ENCODE measurements around the gene LATS2.

The LATS2 gene

DNA sequence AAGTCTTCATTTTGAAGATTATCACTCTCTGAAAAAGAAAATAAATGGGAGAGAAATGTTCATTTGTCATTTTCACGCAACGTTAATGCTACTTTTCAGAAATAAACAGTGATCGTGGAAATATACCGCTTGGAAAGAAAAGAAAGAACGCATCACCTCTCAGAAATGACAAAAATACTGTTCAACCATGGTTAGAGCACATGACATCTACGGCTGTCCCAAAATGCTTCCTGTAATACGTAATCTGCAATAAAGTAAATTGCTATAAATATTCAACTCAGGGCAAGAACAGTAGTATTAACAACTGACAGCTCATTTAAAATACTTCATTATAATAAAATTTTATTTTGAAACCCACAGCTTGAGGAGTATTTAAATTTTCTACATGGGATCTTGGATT is 15.2 kb downstream of the LATS2 start:
- no peak for DNase-seq

DNA sequence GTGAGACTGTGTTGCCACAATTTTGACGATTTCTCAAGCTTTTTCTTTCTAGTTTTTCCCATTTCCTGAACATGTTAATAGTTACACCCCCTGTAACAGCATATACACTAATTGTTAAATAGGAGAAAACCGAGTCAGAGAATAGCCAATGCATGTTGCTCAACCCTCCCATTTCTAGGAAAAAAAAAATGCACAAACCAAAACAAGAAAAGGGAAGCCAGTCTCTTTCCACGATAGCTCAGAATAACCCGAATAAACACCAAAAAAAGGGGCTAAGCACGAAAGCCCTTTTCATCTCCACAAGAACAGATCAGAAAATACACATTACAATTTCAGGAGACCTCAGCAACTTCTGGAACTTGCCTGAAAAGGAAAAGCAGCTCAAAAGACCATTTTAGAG is 16.3 kb downstream of the LATS2 start:
- no peak for DNase-seq

GRCh38 chr13:21043898-21044297 is 17.5 kb downstream of the LATS2 start:
- DNase-seq, result no peak

DNA sequence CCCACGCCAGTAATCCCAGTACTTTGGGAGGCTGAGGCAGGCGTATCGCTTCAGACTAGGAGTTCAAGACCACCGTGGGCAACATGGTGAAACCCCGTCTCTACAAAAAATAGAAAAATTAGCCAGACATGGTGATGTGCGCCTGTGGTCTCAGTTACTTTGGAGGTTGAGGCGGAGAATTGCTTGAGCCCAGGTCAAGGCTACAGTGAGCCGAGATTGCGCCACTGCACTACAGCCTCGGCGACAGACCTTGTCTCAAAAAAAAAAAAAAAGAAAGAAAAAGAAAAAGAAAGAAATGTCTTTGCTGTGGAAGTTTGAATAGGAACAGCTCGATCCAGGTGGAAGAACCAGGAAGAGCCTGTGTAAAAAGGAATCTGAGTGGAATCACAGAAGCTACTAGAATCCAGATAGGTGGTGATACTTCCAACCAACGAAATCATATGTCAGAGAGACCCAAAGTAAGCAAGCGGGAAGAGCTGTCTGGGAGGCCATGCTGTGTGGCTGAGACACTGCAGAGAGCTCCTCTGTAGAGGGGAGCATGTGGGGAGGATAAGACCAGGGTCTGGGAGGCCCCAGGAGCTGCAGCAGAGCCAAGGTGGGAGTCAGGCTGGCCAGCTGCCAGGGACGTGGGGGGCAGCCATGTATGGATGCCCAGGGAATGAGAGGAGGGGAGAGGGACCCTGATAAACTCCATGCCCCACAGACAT is 21.1 kb downstream of the LATS2 start:
- DNase-seq, result no peak

DNA sequence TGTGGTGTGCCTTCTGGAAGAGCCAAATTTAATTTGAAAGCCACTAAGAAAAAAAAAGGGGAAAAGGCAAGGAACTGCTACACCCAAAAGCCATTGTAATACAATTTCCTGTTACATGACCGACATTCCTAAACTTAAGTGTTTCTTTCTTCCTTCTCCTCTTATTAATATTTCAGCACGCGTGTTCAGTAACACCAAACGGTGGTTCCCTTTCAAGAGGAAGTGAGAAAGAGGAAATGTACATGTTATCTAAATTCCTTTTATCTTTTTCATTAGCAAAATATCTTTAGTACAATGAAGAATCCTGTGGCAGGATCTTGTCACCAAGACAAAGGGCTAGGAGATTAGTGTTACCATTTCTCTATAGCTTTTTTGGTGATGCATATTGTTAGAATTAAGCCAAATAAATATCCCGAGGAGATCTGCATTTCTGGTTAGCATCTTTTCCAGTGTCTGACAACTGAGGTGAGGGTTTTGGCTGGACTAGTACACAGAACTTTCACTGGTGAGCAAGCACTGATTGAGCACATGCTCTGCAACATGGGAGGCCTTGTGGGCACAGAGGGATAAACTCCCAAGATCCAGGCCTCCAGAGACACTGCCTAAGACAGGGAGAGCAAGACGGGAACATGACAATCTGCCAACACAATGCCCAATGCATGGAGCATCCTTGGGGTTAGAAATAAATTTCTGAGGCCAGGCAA is 22.1 kb downstream of the LATS2 start:
- no peak for DNase-seq

- DNase-seq, result no peak
These were observed 23.7 kb downstream of the LATS2 start for GRCh38 chr13:21037656-21038055.

DNA sequence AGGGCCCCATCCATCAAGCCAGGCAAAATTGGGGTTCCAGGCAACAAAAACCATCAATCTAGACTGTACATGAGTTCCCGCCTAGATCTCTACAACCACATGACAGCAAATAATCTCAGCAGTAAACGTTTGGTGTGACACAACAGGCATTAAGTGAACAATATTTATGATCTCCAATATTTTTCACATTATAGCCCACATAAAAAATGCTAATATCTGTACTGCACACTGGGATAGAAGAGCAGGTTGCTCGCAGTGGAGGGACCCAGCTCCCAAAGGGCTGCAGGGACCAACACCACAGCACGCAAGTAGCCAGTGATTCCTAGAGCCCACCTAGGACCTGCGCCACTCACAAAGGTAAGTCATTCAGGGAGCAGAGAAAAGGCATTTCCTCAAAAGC is 25.9 kb downstream of the LATS2 start:
- no peak for DNase-seq

- DNase-seq, result no peak
These were observed 26.7 kb downstream of the LATS2 start for GRCh38 chr13:21034603-21035191.

GRCh38 chr13:21033856-21034602 is 27.4 kb downstream of the LATS2 start:
- DNase-seq, result no peak

DNA sequence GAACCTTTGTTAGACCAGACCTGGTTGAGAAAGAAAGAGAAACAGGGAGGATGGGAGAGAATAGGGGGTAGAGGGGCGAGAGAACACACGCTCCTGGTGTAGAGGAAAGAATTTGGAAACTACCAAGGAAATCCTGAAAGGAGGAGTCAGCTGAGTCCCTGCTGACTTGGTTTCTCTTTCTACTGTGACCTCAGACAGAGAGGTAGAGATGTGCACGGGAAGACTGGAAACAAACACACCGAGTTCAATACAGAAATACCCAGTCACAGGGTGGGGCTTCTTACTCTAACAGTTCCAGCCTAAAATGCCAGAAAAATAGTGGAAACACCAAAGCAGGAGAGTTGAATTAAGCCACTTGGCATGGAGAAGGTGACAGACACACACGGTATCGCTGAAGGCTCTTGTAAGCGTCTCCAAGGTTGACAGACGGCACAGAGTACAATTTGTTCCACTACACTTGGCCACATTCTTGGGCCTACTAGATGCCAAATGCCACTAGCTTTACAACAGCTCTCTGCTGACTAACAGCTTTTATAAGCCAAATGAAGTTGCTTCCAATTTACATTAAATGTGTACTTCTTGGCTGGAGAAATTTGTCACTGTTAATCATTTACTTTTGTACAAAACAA is 28.1 kb downstream of the LATS2 start:
- no peak for DNase-seq

DNA sequence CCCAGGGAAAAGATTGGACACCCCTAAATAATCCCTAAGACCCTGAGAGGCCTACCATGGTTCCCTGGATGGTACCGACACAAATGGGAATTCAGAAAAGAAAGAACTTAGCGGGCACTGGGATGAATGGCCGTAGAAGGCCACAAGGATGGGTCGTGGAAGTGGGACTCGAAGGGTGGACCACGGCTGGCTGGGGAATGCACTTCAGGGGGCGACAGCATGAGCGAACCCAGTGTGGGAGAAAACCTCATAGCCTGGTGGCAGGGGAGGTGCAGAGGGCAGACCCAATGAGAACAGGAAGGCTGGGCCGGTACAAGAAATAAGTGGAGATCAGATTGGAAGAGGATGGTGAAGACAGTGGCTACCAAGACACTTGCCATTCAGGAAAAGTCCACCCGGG is 28.7 kb downstream of the LATS2 start:
- DNase-seq, result no peak

DNA sequence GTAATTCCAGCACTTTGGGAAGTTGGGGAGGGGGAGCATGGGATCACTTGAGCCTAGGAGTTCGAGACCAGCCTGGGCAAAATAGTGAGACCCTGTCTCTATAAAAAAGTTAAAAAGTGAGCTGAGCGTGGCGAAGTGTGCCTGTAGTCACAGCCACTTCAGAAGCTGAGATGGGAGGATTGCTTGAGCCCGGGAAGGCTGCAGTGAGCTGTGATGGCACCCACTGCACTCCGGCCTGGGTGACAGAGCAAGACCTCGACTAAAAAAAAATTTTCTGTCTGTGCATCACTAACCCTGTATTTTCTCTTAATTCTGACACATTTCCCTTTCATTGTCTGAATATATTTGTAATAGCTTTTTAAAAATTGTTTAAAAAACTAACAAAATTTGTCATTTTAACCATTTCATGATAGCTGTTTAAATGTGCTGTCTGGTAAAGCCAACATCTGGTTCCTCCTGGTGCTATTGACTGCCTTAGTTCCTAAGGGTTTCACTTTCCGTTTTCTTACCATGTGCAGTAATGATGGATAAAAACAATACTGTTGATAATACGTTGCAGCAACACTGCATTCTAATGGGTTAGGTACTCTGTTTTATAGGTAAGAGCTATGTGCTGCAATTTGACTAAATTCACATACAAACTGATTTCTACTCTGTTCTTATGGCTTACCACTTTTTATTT is 29.7 kb downstream of the LATS2 start:
- no peak for DNase-seq

GRCh38 chr13:21025539-21025938 is 35.8 kb downstream of the LATS2 start:
- no peak for DNase-seq

- no peak for DNase-seq
These were observed 39.1 kb downstream of the LATS2 start for GRCh38 chr13:21022056-21022979.

GRCh38 chr13:21020581-21020980 is 40.8 kb downstream of the LATS2 start:
- DNase-seq, result no peak

- no peak for DNase-seq
These were observed 41.2 kb downstream of the LATS2 start for GRCh38 chr13:21020176-21020575.

DNA sequence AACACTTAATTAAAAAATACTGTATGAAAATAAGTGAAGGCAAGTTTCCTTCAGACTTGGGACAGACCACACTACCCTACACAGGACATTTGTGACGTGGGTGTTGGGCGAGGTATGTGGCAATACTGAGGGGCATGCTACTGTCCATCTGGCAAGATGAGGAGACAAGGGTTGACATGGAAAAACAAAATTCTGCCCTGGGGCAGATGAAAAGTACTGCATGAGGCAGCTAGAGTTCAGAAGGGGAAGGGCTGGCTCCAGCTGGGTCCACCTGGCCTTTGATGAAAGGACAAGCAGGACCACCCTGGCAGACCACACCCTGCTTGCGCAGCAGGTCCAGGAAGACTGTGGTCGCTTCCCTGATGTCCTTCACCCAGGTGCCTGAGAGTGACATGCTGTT is 43.2 kb downstream of the LATS2 start:
- no peak for DNase-seq

GRCh38 chr13:21016487-21016886 is 44.9 kb downstream of the LATS2 start:
- DNase-seq, result no peak

GRCh38 chr13:21015284-21015683 is 46.1 kb downstream of the LATS2 start:
- DNase-seq, result no peak

- DNase-seq, result no peak
These were observed 46.8 kb downstream of the LATS2 start for GRCh38 chr13:21014502-21015170.

GRCh38 chr13:21014139-21014501 is 47.3 kb downstream of the LATS2 start:
- DNase-seq, result no peak
